ENCODE results near the gene TSEN2. TPM values are rescaled to one million over a fixed set of nuclear protein-coding genes. Genes with fewer than 3 reads are reported as not detected.

TSEN2 gene
- total RNA-seq, 1 experiment from 2014 or later: 22.0 TPM

DNA sequence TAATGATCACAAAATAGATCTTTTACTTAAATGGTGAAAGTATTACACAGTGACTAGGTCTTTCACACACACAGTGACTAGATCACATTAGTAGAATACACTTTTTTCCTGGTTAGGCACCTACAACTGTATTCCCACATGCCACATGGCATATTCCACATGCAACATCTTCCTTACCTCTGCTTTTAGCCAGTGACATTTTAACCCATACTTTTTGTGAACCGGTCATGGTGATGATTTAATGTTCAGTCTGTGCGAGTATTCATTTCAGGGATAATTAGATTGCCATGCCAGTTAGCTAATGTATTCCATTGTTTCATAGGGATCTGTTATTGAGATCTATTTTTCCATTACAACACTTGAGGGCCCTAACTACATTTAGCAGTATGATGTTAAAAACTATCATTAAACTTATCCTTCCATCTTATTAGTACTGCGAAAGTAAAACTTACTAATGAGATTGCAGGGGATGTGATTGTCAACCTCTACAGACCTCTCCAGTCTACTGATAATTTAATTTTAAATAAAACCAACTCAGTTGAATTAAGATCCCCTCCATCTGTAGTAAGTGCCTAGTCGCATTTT is 28.3 kb downstream of the TSEN2 start:
- H3K27me3 ChIP-seq (ENCODE audit: insufficient read depth, low read length): no peaks in the 10 kb centered on the region
- H3K4me3 Mint-ChIP-seq: no peak overlapping the region

More for the DNA sequence above, 28.3 kb downstream of the TSEN2 start:
- H3K4me1 ChIP-seq (ENCODE audit: insufficient read depth, low read length): no peaks in the 10 kb centered on the region
- no peaks in the 10 kb centered on the region for H4K20me1 ChIP-seq (ENCODE audit: control insufficient read depth, insufficient read depth, insufficient read length)
- no peak overlapping the region for H2AFZ ChIP-seq (ENCODE audit: low read length)
- H3T11ph ChIP-seq (ENCODE audit: low read length): no peak overlapping the region
- H3K27ac ChIP-seq (ENCODE audit: insufficient read length, low read depth, low read length): no peak overlapping the region
- no peak overlapping the region for H4K91ac ChIP-seq (ENCODE audit: insufficient read length, low read depth, low read length)
- H3K79me1 ChIP-seq (ENCODE audit: insufficient read depth, low read depth, low read length, poor library complexity, severe bottlenecking): no peaks in the 10 kb centered on the region
- H3K23ac ChIP-seq (ENCODE audit: insufficient read length, low read depth, low read length): no peak overlapping the region
- no peaks in the 10 kb centered on the region for H3K9me3 ChIP-seq (ENCODE audit: control insufficient read depth, low read depth, low read length)
- Mint-ChIP-seq H3K27me3 (ENCODE audit: low read depth) (no peaks in the 10 kb centered on the region), H3K9me3 (no peaks in the 10 kb centered on the region), H3K36me3 (ENCODE audit: insufficient read depth in 1 of 3, low read depth in 3 of 3) (peaks cover 5 to 16% (median 7%) of the 10 kb centered on the region in 3 experiments; a peak in 5 of 7 replicates), H3K27ac (no peak overlapping the region), H3K4me1 (no peaks in the 10 kb centered on the region; a peak in 1 of 4 replicates)
- no peak overlapping the region for H2BK5ac ChIP-seq (ENCODE audit: insufficient read length, low read length)
- no peak overlapping the region for H2BK12ac ChIP-seq (ENCODE audit: insufficient read length, low read depth, low read length)
- H4K5ac ChIP-seq (ENCODE audit: insufficient read length, low read depth, low read length): no peak overlapping the region
- no peak overlapping the region for H3K4me2 ChIP-seq (ENCODE audit: insufficient read depth, insufficient read length, low read length)
- no peak overlapping the region for H2AK5ac ChIP-seq (ENCODE audit: insufficient read length, low read length)
- no peak overlapping the region for H3K18ac ChIP-seq (ENCODE audit: insufficient read length, low read depth, low read length)
- no peak overlapping the region for H3K9ac ChIP-seq (ENCODE audit: extremely low read depth, insufficient read length, low read length)
- H2BK15ac ChIP-seq (ENCODE audit: low read depth, low read length): no peak overlapping the region
- no peaks in the 10 kb centered on the region for H3K23me2 ChIP-seq (ENCODE audit: insufficient read length, low read depth, low read length, poor library complexity, severe bottlenecking)
- H3K79me2 ChIP-seq (ENCODE audit: insufficient read depth, low read length): no peaks in the 10 kb centered on the region
- no CpG with 5 or more reads among the region's 4 CpGs for WGBS (ENCODE audit: extremely low coverage, insufficient read length, low lambda C conversion rate)
- no peak overlapping the region for H2BK120ac ChIP-seq (ENCODE audit: low read depth, low read length, poor library complexity, severe bottlenecking)
- TF ChIP-seq, protein P1, sequence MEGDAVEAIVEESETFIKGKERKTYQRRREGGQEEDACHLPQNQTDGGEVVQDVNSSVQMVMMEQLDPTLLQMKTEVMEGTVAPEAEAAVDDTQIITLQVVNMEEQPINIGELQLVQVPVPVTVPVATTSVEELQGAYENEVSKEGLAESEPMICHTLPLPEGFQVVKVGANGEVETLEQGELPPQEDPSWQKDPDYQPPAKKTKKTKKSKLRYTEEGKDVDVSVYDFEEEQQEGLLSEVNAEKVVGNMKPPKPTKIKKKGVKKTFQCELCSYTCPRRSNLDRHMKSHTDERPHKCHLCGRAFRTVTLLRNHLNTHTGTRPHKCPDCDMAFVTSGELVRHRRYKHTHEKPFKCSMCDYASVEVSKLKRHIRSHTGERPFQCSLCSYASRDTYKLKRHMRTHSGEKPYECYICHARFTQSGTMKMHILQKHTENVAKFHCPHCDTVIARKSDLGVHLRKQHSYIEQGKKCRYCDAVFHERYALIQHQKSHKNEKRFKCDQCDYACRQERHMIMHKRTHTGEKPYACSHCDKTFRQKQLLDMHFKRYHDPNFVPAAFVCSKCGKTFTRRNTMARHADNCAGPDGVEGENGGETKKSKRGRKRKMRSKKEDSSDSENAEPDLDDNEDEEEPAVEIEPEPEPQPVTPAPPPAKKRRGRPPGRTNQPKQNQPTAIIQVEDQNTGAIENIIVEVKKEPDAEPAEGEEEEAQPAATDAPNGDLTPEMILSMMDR (conservative IDR thresholded peaks at IDR 0.05): no peak
- H3K56ac ChIP-seq (ENCODE audit: insufficient read length, low read depth, low read length): no peak overlapping the region
- H3K14ac ChIP-seq (ENCODE audit: insufficient read depth, low read length): no peak overlapping the region
- no peak overlapping the region for H2BK20ac ChIP-seq (ENCODE audit: low read depth, low read length, poor library complexity, severe bottlenecking)
- no peak for DNase-seq
- no peak overlapping the region for H4K8ac ChIP-seq (replicated peaks; ENCODE audit: insufficient read length, low read depth, low read length)
- no peak overlapping the region for H3K4ac ChIP-seq (ENCODE audit: low read depth, low read length)

Data from H9 (cell line).